ENCODE results near the gene ADCY9. TPM values are rescaled to one million over a fixed set of nuclear protein-coding genes. Genes with fewer than 3 reads are reported as not detected.

ADCY9 gene
- total RNA-seq, 2 donors from 2014 or later = 1.2 to 3.3 TPM

GRCh38 chr16:4103745-4104144 lies 12.5 kb downstream of the ADCY9 start:
- no peak overlapping the region for H3K27ac ChIP-seq (ENCODE audit: low read depth, low read length)
- peaks cover 4% of the 10 kb centered on the region for H3K9me3 Mint-ChIP-seq
- 74 to 93% methylated on average over 11 to 15 of the region's 15 CpGs for WGBS, 2 experiments (ENCODE audit: insufficient coverage in 1 of 2, insufficient read length in 1 of 2)
- no peaks in the 10 kb centered on the region for H3K4me1 ChIP-seq (ENCODE audit: control insufficient read depth, insufficient read depth, low read length)
- no peaks in the 10 kb centered on the region for H3K27me3 Mint-ChIP-seq (ENCODE audit: insufficient read depth)
- no peak overlapping the region for H3K4me3 ChIP-seq (ENCODE audit: low read length)
- H3K36me3 ChIP-seq (ENCODE audit: control insufficient read depth, insufficient read depth, low read length) = no peaks in the 10 kb centered on the region
- no peak overlapping the region for H3K9ac ChIP-seq (ENCODE audit: extremely low read depth, low read length, poor library complexity, severe bottlenecking)
- no peak overlapping the region for H3K27ac Mint-ChIP-seq
- H3K4me3 Mint-ChIP-seq = no peak overlapping the region
- no peaks in the 10 kb centered on the region for H3K27me3 ChIP-seq (ENCODE audit: control insufficient read depth, insufficient read depth, low read length, poor library complexity, severe bottlenecking)
- TF ChIP-seq, protein P1, sequence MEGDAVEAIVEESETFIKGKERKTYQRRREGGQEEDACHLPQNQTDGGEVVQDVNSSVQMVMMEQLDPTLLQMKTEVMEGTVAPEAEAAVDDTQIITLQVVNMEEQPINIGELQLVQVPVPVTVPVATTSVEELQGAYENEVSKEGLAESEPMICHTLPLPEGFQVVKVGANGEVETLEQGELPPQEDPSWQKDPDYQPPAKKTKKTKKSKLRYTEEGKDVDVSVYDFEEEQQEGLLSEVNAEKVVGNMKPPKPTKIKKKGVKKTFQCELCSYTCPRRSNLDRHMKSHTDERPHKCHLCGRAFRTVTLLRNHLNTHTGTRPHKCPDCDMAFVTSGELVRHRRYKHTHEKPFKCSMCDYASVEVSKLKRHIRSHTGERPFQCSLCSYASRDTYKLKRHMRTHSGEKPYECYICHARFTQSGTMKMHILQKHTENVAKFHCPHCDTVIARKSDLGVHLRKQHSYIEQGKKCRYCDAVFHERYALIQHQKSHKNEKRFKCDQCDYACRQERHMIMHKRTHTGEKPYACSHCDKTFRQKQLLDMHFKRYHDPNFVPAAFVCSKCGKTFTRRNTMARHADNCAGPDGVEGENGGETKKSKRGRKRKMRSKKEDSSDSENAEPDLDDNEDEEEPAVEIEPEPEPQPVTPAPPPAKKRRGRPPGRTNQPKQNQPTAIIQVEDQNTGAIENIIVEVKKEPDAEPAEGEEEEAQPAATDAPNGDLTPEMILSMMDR (conservative IDR thresholded peaks at IDR 0.05) = no peak
- H3K9me3 ChIP-seq (ENCODE audit: control insufficient read depth, low read length) = no peaks in the 10 kb centered on the region
- DNase-seq = no peak
- no peaks in the 10 kb centered on the region for H3K4me1 Mint-ChIP-seq
- no peaks in the 10 kb centered on the region for H3K36me3 Mint-ChIP-seq (ENCODE audit: low read depth)

- Mint-ChIP-seq H3K36me3 (ENCODE audit: low read depth) (no peaks in the 10 kb centered on the region), H3K27ac (no peak overlapping the region), H3K27me3 (ENCODE audit: insufficient read depth) (no peaks in the 10 kb centered on the region), H3K4me1 (no peaks in the 10 kb centered on the region), H3K9me3 (peaks cover 4% of the 10 kb centered on the region), H3K4me3 (no peak overlapping the region)
- Histone ChIP-seq H3K27me3 (ENCODE audit: control insufficient read depth, insufficient read depth, low read length, poor library complexity, severe bottlenecking) (no peaks in the 10 kb centered on the region), H3K4me3 (ENCODE audit: low read length) (no peak overlapping the region), H3K9me3 (ENCODE audit: control insufficient read depth, low read length) (no peaks in the 10 kb centered on the region), H3K4me1 (ENCODE audit: control insufficient read depth, insufficient read depth, low read length) (no peaks in the 10 kb centered on the region), H3K9ac (ENCODE audit: extremely low read depth, low read length, poor library complexity, severe bottlenecking) (no peak overlapping the region), H3K36me3 (ENCODE audit: control insufficient read depth, insufficient read depth, low read length) (no peaks in the 10 kb centered on the region), H3K27ac (ENCODE audit: low read depth, low read length) (no peak overlapping the region)
- 94 to 96% methylated on average over 17 to 20 of the region's 20 CpGs for WGBS, 2 experiments (ENCODE audit: insufficient coverage in 1 of 2, insufficient read length in 1 of 2)
- TF ChIP-seq, protein P1 (conservative IDR thresholded peaks at IDR 0.05) = no peak
- DNase-seq = no peak
Observed at GRCh38 chr16:4101421-4102219, 14.6 kb downstream of the ADCY9 start.

DNA sequence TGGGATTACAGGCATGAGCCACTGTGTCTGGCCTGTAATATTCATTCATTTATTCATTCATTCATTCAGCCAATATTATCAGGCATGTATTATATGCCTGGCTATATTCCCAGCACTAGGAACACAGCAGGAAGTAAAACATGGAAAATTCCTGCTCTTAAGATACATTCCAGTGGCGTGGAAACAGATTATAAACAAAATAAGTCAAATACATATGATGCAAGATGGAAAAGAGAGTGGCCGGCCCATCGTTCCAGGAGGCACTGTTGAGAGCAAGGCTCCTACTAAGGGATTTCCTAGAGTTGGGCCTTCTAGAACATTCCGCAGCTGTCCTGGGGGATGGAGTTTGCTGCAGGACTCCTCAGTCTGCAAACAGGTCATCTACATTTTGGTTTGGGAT lies 17.7 kb downstream of the ADCY9 start:
- Mint-ChIP-seq H3K36me3 (ENCODE audit: low read depth) (no peaks in the 10 kb centered on the region), H3K4me3 (no peak overlapping the region), H3K27ac (no peak overlapping the region), H3K27me3 (ENCODE audit: insufficient read depth) (no peaks in the 10 kb centered on the region), H3K4me1 (peaks cover 3% of the 10 kb centered on the region), H3K9me3 (peaks cover 2% of the 10 kb centered on the region)
- Histone ChIP-seq H3K9me3 (ENCODE audit: control insufficient read depth, low read length) (no peaks in the 10 kb centered on the region), H3K27ac (ENCODE audit: low read depth, low read length) (no peak overlapping the region), H3K27me3 (ENCODE audit: control insufficient read depth, insufficient read depth, low read length, poor library complexity, severe bottlenecking) (no peaks in the 10 kb centered on the region), H3K9ac (ENCODE audit: extremely low read depth, low read length, poor library complexity, severe bottlenecking) (no peak overlapping the region), H3K4me1 (ENCODE audit: control insufficient read depth, insufficient read depth, low read length) (no peaks in the 10 kb centered on the region), H3K36me3 (ENCODE audit: control insufficient read depth, insufficient read depth, low read length) (no peaks in the 10 kb centered on the region), H3K4me3 (ENCODE audit: low read length) (no peak overlapping the region)
- TF ChIP-seq, protein P1 (conservative IDR thresholded peaks at IDR 0.05) = no peak
- WGBS, 2 experiments (ENCODE audit: insufficient coverage in 1 of 2, insufficient read length in 1 of 2) = 96% methylated on average over 3 to 4 of the region's 4 CpGs
- no peak for DNase-seq

Measured in endodermal cell (in vitro differentiated cells).